HG03558 (cell line): ENCODE measurements around the gene ZFHX3.

Experiments
- ATAC-seq: cut with Tn5 transposase; IDR thresholded peaks from one replicate; pipeline ENCODE4 v1.9.1; 2021; ENCODE audit warnings: moderate number of reproducible peaks; ENCODE audit not compliant: unreplicated experiment; ENCODE audit errors: extremely low read depth

ZFHX3 gene

GRCh38 chr16:73057291-73058210 lies 9.6 kb upstream of the ZFHX3 start:
- ATAC-seq, result peak; percentile 31

GRCh38 chr16:73056921-73057290 lies 9.0 kb upstream of the ZFHX3 start:
- ATAC-seq, result no peak

GRCh38 chr16:73056448-73056847 lies 8.5 kb upstream of the ZFHX3 start:
- ATAC-seq, result no peak

- no peak for ATAC-seq
Measured at GRCh38 chr16:73054813-73055482, 7.0 kb upstream of the ZFHX3 start.

GRCh38 chr16:73054498-73054812 lies 6.5 kb upstream of the ZFHX3 start:
- ATAC-seq, result no peak

- ATAC-seq, result no peak
Measured at GRCh38 chr16:73054125-73054484, 6.2 kb upstream of the ZFHX3 start.

- ATAC-seq, result no peak
Measured at GRCh38 chr16:73053364-73054124, 5.6 kb upstream of the ZFHX3 start.

GRCh38 chr16:73053038-73053363 lies 5.1 kb upstream of the ZFHX3 start:
- no peak for ATAC-seq

- no peak for ATAC-seq
Measured at GRCh38 chr16:73052576-73052975, 4.6 kb upstream of the ZFHX3 start.

- ATAC-seq, result no peak
Measured at GRCh38 chr16:73051961-73052360, 4.0 kb upstream of the ZFHX3 start.

- ATAC-seq, result no peak
Measured at GRCh38 chr16:73051226-73051625, 3.3 kb upstream of the ZFHX3 start.

GRCh38 chr16:73050201-73051099 lies 2.5 kb upstream of the ZFHX3 start:
- no peak for ATAC-seq

- no peak for ATAC-seq
Measured at GRCh38 chr16:73049511-73049910, 1.6 kb upstream of the ZFHX3 start.

GRCh38 chr16:73049091-73049490 lies 1.2 kb upstream of the ZFHX3 start:
- ATAC-seq, result no peak

GRCh38 chr16:73048292-73049080 lies 558 bp upstream of the ZFHX3 start:
- ATAC-seq, result no peak

GRCh38 chr16:73047221-73047535 lies 750 bp downstream of the ZFHX3 start:
- no peak for ATAC-seq

- ATAC-seq, result no peak
Measured at GRCh38 chr16:73046849-73047214, 1.1 kb downstream of the ZFHX3 start.

- no peak for ATAC-seq
Measured at GRCh38 chr16:73046202-73046848, 1.6 kb downstream of the ZFHX3 start.

- ATAC-seq, result no peak
Measured at GRCh38 chr16:73043828-73044467, 4.0 kb downstream of the ZFHX3 start.
